Stimulated activated naive CD8-positive, alpha-beta T cell treated with anti-CD3 and anti-CD28 coated beads, Interleukin-15, Interleukin-2, amounts not matched to agents 100 ng/mL and 50 ng/mL, for 24 hours (primary cell): ENCODE data around the gene COQ2.
"Not testable (repeated sequence)": the region's sequence is repeated elsewhere in the genome, so short reads cannot be mapped to it uniquely, and the experiment has no call there.

Experiments
- H3K27ac Mint-ChIP-seq: one replicate; pipeline ENCODE4 v1.8.0; 2021; ENCODE audit warnings: mild to moderate bottlenecking, mixed read lengths
- H3K27me3 Mint-ChIP-seq: one replicate; pipeline ENCODE4 v1.8.0; 2021; ENCODE audit warnings: mixed read lengths
- H3K36me3 Mint-ChIP-seq: one replicate; pipeline ENCODE4 v1.8.0; 2021; ENCODE audit warnings: low read depth, mixed read lengths
- H3K4me1 Mint-ChIP-seq: one replicate; pipeline ENCODE4 v1.8.0; 2021; ENCODE audit warnings: low read depth, mixed read lengths
- H3K4me3 Mint-ChIP-seq: one replicate; pipeline ENCODE4 v1.8.0; 2021; ENCODE audit warnings: mild to moderate bottlenecking, mixed read lengths
- H3K9me3 Mint-ChIP-seq: one replicate; pipeline ENCODE4 v1.8.0; 2021; ENCODE audit warnings: mixed read lengths

COQ2 gene

GRCh38 chr4:83305187-83305586 is 20.6 kb upstream of the COQ2 start:
- H3K27me3 Mint-ChIP-seq: no peaks in the 10 kb centered on the region
- no peaks in the 10 kb centered on the region for H3K9me3 Mint-ChIP-seq
- H3K36me3 Mint-ChIP-seq: peaks cover 9% of the 10 kb centered on the region
- H3K4me3 Mint-ChIP-seq: no peak overlapping the region
- H3K27ac Mint-ChIP-seq: no peak overlapping the region
- no peaks in the 10 kb centered on the region for H3K4me1 Mint-ChIP-seq

DNA sequence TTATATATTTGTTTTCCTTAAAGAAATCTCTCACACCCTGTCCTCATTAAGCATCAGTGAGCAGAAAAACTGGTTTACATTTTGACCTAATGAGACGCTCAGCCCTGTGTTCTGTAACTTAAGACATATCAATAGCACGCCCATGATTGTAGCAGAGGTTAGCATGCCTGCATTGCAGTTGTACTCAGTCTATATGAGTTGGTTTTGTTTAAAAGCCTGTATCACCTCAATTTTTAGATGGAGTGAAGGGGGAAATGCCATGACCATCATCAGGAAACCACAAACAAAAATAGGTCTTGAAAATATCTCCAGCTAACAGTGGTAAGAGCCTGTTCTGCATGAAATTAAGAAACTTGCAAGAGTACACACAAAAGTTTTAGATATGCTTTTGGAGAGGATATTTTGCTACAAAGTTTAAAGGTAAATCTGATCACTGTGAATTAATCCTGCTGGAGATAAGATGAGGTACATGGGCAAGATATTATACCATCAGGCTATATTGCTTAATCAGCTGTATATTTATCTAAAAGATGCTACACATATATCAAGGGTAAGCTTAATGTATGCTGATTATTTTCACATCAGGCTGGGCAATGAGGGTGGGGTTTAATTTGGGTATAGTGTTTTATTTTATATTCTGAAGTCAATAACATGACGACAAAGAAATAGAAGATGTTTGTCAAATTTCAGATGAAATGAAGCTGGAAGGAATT is 13.1 kb upstream of the COQ2 start:
- Mint-ChIP-seq H3K36me3 (peaks cover 5% of the 10 kb centered on the region), H3K27ac (no peak overlapping the region), H3K27me3 (no peaks in the 10 kb centered on the region), H3K9me3 (no peaks in the 10 kb centered on the region), H3K4me1 (peaks cover 12% of the 10 kb centered on the region), H3K4me3 (no peak overlapping the region)

- no peak overlapping the region for H3K4me3 Mint-ChIP-seq
- H3K9me3 Mint-ChIP-seq: peaks cover 9% of the 10 kb centered on the region
- H3K4me1 Mint-ChIP-seq: peaks cover 12% of the 10 kb centered on the region
- no peak overlapping the region for H3K27ac Mint-ChIP-seq
- H3K27me3 Mint-ChIP-seq: no peaks in the 10 kb centered on the region
- H3K36me3 Mint-ChIP-seq: no peaks in the 10 kb centered on the region
Measured at GRCh38 chr4:83293305-83294046, 8.9 kb upstream of the COQ2 start.

- not testable (repeated sequence) for H3K4me3 Mint-ChIP-seq, H3K27me3 Mint-ChIP-seq, H3K27ac Mint-ChIP-seq, H3K36me3 Mint-ChIP-seq, H3K9me3 Mint-ChIP-seq, H3K4me1 Mint-ChIP-seq
Measured at GRCh38 chr4:83290059-83290774, 5.6 kb upstream of the COQ2 start.

GRCh38 chr4:83288381-83288780 is 3.8 kb upstream of the COQ2 start:
- not testable (repeated sequence) for H3K27ac Mint-ChIP-seq, H3K9me3 Mint-ChIP-seq, H3K4me3 Mint-ChIP-seq, H3K27me3 Mint-ChIP-seq, H3K36me3 Mint-ChIP-seq
- H3K4me1 Mint-ChIP-seq: peaks cover 22% of the 10 kb centered on the region

DNA sequence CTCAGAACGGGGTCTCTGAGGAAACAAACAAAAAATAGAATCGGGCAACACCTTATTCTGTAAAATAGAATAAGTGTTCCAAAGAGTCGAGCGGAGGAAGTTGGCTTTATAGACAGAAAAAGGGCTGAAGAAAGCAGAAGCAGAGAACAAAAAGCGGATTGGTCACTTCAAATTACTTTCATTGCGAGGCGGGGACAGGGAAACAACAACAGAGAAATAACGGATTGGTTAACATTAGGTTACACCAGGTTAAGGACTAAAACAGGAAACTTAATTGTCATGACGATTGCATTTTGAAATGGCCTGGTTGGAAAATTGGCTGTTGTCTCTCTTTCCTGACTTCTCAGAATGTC is 433 bp upstream of the COQ2 start:
- Mint-ChIP-seq H3K27me3 (no peaks in the 10 kb centered on the region), H3K36me3 (peaks cover 7% of the 10 kb centered on the region), H3K4me1 (peaks cover 45% of the 10 kb centered on the region), H3K4me3 (peak overlapping the region; percentile 95), H3K9me3 (peaks cover 4% of the 10 kb centered on the region), H3K27ac (peak overlapping the region; percentile 97)

DNA sequence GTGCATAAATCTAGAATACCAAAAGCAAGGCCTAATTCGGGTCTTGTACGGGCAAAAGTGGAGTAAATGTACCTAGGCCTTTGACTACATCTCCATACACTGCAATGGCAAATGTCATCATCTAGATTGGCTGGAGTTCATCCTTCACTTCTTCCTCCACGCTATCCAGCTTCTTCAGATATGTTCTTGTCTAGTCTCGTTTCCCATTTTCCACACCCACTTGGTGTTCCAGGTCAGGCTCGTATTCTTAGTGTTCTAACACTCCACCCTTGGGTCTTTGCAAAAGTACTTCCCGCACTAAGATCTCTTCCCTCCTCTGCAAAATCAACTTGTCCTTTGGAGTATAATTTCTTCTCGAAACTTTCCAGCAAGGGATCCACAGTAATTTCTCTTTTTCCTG is 1.4 kb downstream of the COQ2 start:
- no peak overlapping the region for H3K27ac Mint-ChIP-seq
- peaks cover 45% of the 10 kb centered on the region for H3K4me1 Mint-ChIP-seq
- no peaks in the 10 kb centered on the region for H3K9me3 Mint-ChIP-seq
- peak overlapping the region; percentile 95 for H3K4me3 Mint-ChIP-seq
- H3K27me3 Mint-ChIP-seq: no peaks in the 10 kb centered on the region
- peaks cover 18% of the 10 kb centered on the region for H3K36me3 Mint-ChIP-seq

GRCh38 chr4:83282049-83282535 is 2.5 kb downstream of the COQ2 start:
- no peaks in the 10 kb centered on the region for H3K9me3 Mint-ChIP-seq
- peak overlapping the region; percentile 57 for H3K4me3 Mint-ChIP-seq
- no peak overlapping the region for H3K27ac Mint-ChIP-seq
- H3K27me3 Mint-ChIP-seq: no peaks in the 10 kb centered on the region
- H3K4me1 Mint-ChIP-seq: peaks cover 49% of the 10 kb centered on the region
- peaks cover 25% of the 10 kb centered on the region for H3K36me3 Mint-ChIP-seq

- Mint-ChIP-seq H3K4me3 (peak overlapping the region; percentile 6), H3K27me3 (no peaks in the 10 kb centered on the region), H3K27ac (no peak overlapping the region), H3K4me1 (peaks cover 56% of the 10 kb centered on the region), H3K9me3 (no peaks in the 10 kb centered on the region), H3K36me3 (peaks cover 31% of the 10 kb centered on the region)
Measured at GRCh38 chr4:83281307-83281706, 3.3 kb downstream of the COQ2 start.

DNA sequence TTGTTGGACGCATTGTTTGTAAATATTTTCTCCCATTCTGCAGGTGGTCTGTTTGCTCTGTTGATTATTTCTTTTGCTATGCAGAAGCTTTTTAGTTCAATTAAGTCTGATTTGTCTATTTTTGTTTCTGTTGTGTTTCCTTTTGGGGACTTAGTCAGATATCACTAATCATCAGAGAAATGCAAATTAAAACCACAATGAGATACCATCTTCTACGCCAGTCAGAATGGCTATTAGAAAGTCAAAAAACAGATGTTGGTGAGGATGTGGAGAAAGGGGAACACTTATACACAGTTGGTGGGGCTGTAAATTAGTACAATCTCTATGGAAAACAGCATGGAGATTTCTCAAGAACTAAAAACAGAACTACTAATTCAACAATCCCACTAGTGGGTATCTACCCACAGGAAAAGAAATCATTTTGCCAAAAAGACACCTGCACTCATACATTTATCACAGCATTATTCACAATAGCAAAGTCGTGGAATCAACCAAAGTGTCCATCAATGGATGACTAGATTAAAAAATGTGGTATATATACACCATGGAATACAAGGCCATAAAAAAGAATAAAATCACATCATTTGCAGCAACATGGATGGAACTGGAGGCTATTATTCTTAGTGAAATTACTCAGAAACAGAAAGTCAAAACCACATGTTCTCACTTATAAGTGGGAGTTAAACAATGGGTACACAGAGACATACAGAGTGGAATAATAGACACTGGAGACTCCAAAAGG is 8.1 kb downstream of the COQ2 start:
- no peak overlapping the region for H3K4me3 Mint-ChIP-seq
- peaks cover 28% of the 10 kb centered on the region for H3K4me1 Mint-ChIP-seq
- H3K27me3 Mint-ChIP-seq: no peaks in the 10 kb centered on the region
- peaks cover 55% of the 10 kb centered on the region for H3K36me3 Mint-ChIP-seq
- H3K27ac Mint-ChIP-seq: peak overlapping the region; percentile 70
- H3K9me3 Mint-ChIP-seq: no peaks in the 10 kb centered on the region

DNA sequence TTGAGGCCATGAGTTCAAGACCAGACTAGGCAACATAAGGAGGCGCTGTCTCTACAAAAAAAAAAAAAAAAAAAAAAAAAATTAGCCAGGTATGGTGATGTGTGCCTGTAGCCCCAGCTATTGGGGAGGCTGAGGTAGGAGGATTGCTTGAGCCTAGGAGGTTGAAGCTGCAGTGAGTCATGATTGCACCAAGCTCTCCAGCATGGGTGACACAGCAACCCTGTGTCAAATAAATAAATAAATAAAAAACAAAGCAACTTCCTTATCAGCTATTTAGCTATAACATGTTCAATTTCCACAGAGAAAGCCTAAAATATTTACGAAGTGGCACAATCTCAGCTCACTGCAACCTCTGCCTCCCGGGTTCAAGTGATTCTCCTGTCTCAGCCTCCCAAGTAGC is 10.7 kb downstream of the COQ2 start:
- not testable (repeated sequence) for H3K27ac Mint-ChIP-seq, H3K27me3 Mint-ChIP-seq, H3K9me3 Mint-ChIP-seq, H3K4me3 Mint-ChIP-seq
- peaks cover 69% of the 10 kb centered on the region for H3K36me3 Mint-ChIP-seq
- H3K4me1 Mint-ChIP-seq: peaks cover 22% of the 10 kb centered on the region

GRCh38 chr4:83272900-83273299 is 11.7 kb downstream of the COQ2 start:
- no peak overlapping the region for H3K27ac Mint-ChIP-seq

DNA sequence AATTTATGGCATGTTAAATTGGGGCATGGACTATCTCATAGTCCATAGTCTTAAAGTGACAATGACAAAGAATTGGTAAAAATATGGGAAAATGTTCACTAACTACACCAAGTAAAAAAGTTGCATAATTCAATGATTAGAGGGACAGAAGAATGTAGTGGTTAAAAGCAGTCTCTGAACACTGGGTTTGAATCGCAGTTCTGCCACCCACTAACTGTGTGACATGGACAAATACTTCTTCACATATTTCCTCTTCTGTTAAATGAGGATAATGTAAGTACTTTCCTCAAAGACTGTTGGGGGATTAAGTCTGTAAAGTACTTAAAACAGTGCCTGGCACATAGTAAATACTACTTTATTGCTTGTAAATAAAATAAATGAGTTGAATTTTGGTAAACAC is 15.3 kb downstream of the COQ2 start:
- Mint-ChIP-seq H3K9me3 (no peaks in the 10 kb centered on the region), H3K27ac (no peak overlapping the region), H3K4me1 (peaks cover 25% of the 10 kb centered on the region), H3K27me3 (no peaks in the 10 kb centered on the region), H3K36me3 (peaks cover 66% of the 10 kb centered on the region), H3K4me3 (no peak overlapping the region)

More at GRCh38 chr4:83272900-83273299, 11.7 kb downstream of the COQ2 start:
- Mint-ChIP-seq H3K36me3 (peaks cover 67% of the 10 kb centered on the region), H3K4me1 (peaks cover 30% of the 10 kb centered on the region), H3K27me3 (no peaks in the 10 kb centered on the region), H3K9me3 (no peaks in the 10 kb centered on the region), H3K4me3 (no peak overlapping the region)

- no peaks in the 10 kb centered on the region for H3K27me3 Mint-ChIP-seq
- H3K4me1 Mint-ChIP-seq: peaks cover 23% of the 10 kb centered on the region
- peak overlapping the region; percentile 37 for H3K27ac Mint-ChIP-seq
- H3K4me3 Mint-ChIP-seq: no peak overlapping the region
- H3K36me3 Mint-ChIP-seq: peaks cover 65% of the 10 kb centered on the region
- no peaks in the 10 kb centered on the region for H3K9me3 Mint-ChIP-seq
Measured at GRCh38 chr4:83268491-83268890, 16.1 kb downstream of the COQ2 start.
